Neural cell (in vitro differentiated cells): Measurements from ENCODE around the gene MSH3. TPM values are rescaled to one million over a fixed set of nuclear protein-coding genes. Genes with fewer than 3 reads are reported as not detected.

ENCODE experiments used
- H2AFZ ChIP-seq: fragments of 200-600, 300-800 bp; sonication (generic), shearing (Covaris generic); 2 replicates; pipeline ENCODE4 v1.6.0; 2014; ENCODE audit warnings: low read depth, mild to moderate bottlenecking, antibody characterized with exemption, low read length, moderate library complexity
- H3F3A ChIP-seq: fragments of 200-600 bp; shearing (Covaris generic); 2 replicates; pipeline ENCODE4 v1.6.1; 2016; ENCODE audit warnings: mild to moderate bottlenecking, moderate library complexity, mixed read lengths, antibody characterized with exemption, low read length; ENCODE audit not compliant: insufficient read depth, poor library complexity, severe bottlenecking
- H3K27ac ChIP-seq: fragments of 200-600, 300-800 bp; sonication (generic), shearing (Covaris generic); 2 replicates; pipeline ENCODE4 v1.5.1; 2014; ENCODE audit warnings: mild to moderate bottlenecking, low read length, moderate library complexity
- H3K27me3 ChIP-seq: fragments of 300-800, 200-600 bp; sonication (generic), shearing (Covaris generic); 2 replicates; pipeline ENCODE4 v1.6.0; 2014; ENCODE audit warnings: mild to moderate bottlenecking, low read depth, low read length, moderate library complexity; ENCODE audit not compliant: insufficient read depth
- H3K36me3 ChIP-seq: fragments of 300-800, 200-600 bp; sonication (generic), shearing (Covaris generic); 2 replicates; pipeline ENCODE4 v1.5.1; 2014; ENCODE audit warnings: mild to moderate bottlenecking, antibody characterized with exemption, low read length, moderate library complexity; ENCODE audit not compliant: insufficient read depth
- H3K4me2 ChIP-seq: fragments of 300-800, 200-600 bp; sonication (generic), shearing (Covaris generic); 2 replicates; pipeline ENCODE4 v1.6.0; 2014; ENCODE audit warnings: mild to moderate bottlenecking, low read length
- H3K4me3 ChIP-seq: fragments of 300-800, 200-600 bp; sonication (generic), shearing (Covaris generic); 2 replicates; pipeline ENCODE4 v1.5.1; 2014; ENCODE audit warnings: mild to moderate bottlenecking, low read length, moderate library complexity
- H3K79me2 ChIP-seq: fragments of 200-600 bp; shearing (Covaris generic); replicated peaks from 2 replicates; pipeline ENCODE4 v1.6.0; 2014; ENCODE audit warnings: mild to moderate bottlenecking, low read length, moderate library complexity; ENCODE audit not compliant: insufficient read depth
- H3K9ac ChIP-seq: fragments of 300-800, 200-600 bp; sonication (generic), shearing (Covaris generic); 2 replicates; pipeline ENCODE4 v1.6.1; 2016; ENCODE audit warnings: mild to moderate bottlenecking, low read length, mixed read lengths
- H3K9me2 ChIP-seq: fragments of 200-600 bp; shearing (Covaris generic); 2 replicates; pipeline ENCODE4 v1.6.1; 2016; ENCODE audit warnings: mild to moderate bottlenecking, low read length, mixed read lengths; ENCODE audit not compliant: insufficient read depth
- H3K9me3 ChIP-seq: fragments of 200-600, 300-800 bp; sonication (generic), shearing (Covaris generic); 2 replicates; pipeline ENCODE4 v1.6.1; 2016; ENCODE audit warnings: mild to moderate bottlenecking, mixed run types, low read length, moderate library complexity, mixed read lengths
- H4K20me1 ChIP-seq: fragments of 200-600 bp; shearing (Covaris generic); 2 replicates; pipeline ENCODE4 v1.6.1; 2016; ENCODE audit warnings: mild to moderate bottlenecking, mixed run types; ENCODE audit not compliant: insufficient read depth
- CTCF ChIP-seq: fragments of 450-650 bp; IDR thresholded peaks from 2 replicates; pipeline ENCODE4 v1.5.1; 2014; ENCODE audit warnings: antibody characterized with exemption, mild to moderate bottlenecking, moderate library complexity; ENCODE audit not compliant: poor library complexity, severe bottlenecking
- EP300 ChIP-seq: fragments of 450-650 bp; conservative IDR thresholded peaks from 2 replicates; pipeline ENCODE4 v1.6.1; 2014; ENCODE audit warnings: antibody characterized with exemption, mild to moderate bottlenecking, moderate library complexity; ENCODE audit not compliant: poor library complexity, severe bottlenecking
- EZH2 ChIP-seq: fragments of 200-600, 300-800 bp; shearing (Covaris generic), sonication (generic); IDR thresholded peaks from 2 replicates; pipeline ENCODE4 v1.6.1; 2014; ENCODE audit warnings: antibody characterized with exemption, low read length, borderline replicate concordance, mild to moderate bottlenecking; ENCODE audit not compliant: insufficient read depth, poor library complexity, severe bottlenecking
- MXI1 ChIP-seq: fragments of 450-650 bp; conservative IDR thresholded peaks from 2 replicates; pipeline ENCODE4 v1.6.1; 2014; ENCODE audit warnings: antibody characterized with exemption, mild to moderate bottlenecking; ENCODE audit not compliant: poor library complexity, severe bottlenecking
- POLR2AphosphoS5 ChIP-seq: IDR thresholded peaks from 2 replicates; pipeline ENCODE4 v1.6.1; 2012
- RAD21 ChIP-seq: fragments of 450-650 bp; conservative IDR thresholded peaks from 2 replicates; pipeline ENCODE4 v1.6.1; 2014; ENCODE audit warnings: antibody characterized with exemption, mild to moderate bottlenecking, moderate library complexity
- REST ChIP-seq: IDR thresholded peaks from 2 replicates; pipeline ENCODE4 v1.6.1; 2012; ENCODE audit warnings: borderline replicate concordance
- SMC3 ChIP-seq: fragments of 450-650 bp; conservative IDR thresholded peaks from 2 replicates; pipeline ENCODE4 v1.6.1; 2014; ENCODE audit warnings: antibody characterized with exemption, mild to moderate bottlenecking, moderate library complexity; ENCODE audit not compliant: poor library complexity
- TAF1 ChIP-seq: IDR thresholded peaks from 2 replicates; pipeline ENCODE4 v1.6.1; 2012; ENCODE audit warnings: low read depth
- polyA plus RNA-seq: library from polyadenylated mRNA; depleted of rRNA; stranded (reverse); fragments of >200 nt; gene quantifications from 2 replicates; pipeline ENCODE4 v1.2.3, GENCODE V29; 2014

The MSH3 gene
- polyA plus RNA-seq, 1 donor from 2014 or later: 9.8 TPM

GRCh38 chr5:80917631-80918030 lies 263.2 kb downstream of the MSH3 start:
- TF ChIP-seq EP300: no peak
- TF ChIP-seq MXI1: no peak
- peak; percentile 81 for TF ChIP-seq POLR2AphosphoS5
- no peak for TF ChIP-seq EZH2
- TF ChIP-seq CTCF: no peak
- TF ChIP-seq SMC3: no peak
- TF ChIP-seq TAF1: no peak
- no peak for TF ChIP-seq RAD21

GRCh38 chr5:80919678-80920196 lies 265.3 kb downstream of the MSH3 start:
- Histone ChIP-seq H3K27ac (no peak overlapping the region), H3K9me3 (no peaks in the 10 kb centered on the region), H2AFZ (no peak overlapping the region), H3F3A (no peaks in the 10 kb centered on the region), H3K27me3 (no peaks in the 10 kb centered on the region), H4K20me1 (no peaks in the 10 kb centered on the region), H3K4me2 (no peak overlapping the region), H3K9ac (no peak overlapping the region), H3K4me3 (no peak overlapping the region), H3K9me2 (no peaks in the 10 kb centered on the region), H3K36me3 (no peaks in the 10 kb centered on the region), H3K79me2 (no peaks in the 10 kb centered on the region)
- TF ChIP-seq EZH2 (no peak), SMC3 (no peak), REST (no peak), CTCF (no peak)

More at GRCh38 chr5:80917631-80918030, 263.2 kb downstream of the MSH3 start:
- Histone ChIP-seq H3K9ac (no peak overlapping the region), H3K4me3 (no peak overlapping the region), H3K27ac (no peak overlapping the region), H3K4me2 (no peak overlapping the region), H3K9me3 (no peaks in the 10 kb centered on the region), H3F3A (no peaks in the 10 kb centered on the region), H3K27me3 (no peaks in the 10 kb centered on the region), H3K36me3 (no peaks in the 10 kb centered on the region), H3K79me2 (no peaks in the 10 kb centered on the region), H4K20me1 (no peaks in the 10 kb centered on the region), H3K9me2 (no peaks in the 10 kb centered on the region), H2AFZ (no peak overlapping the region)
